ENCODE results near the gene CNTNAP5. TPM values are rescaled to one million over a fixed set of nuclear protein-coding genes. Genes with fewer than 3 reads are reported as not detected.

CNTNAP5 gene
- total RNA-seq, 2 experiments from 2014 or later = not detected

GRCh38 chr2:124913868-124914267 lies 888.8 kb downstream of the CNTNAP5 start:
- no peaks in the 10 kb centered on the region for H3K36me3 Mint-ChIP-seq (ENCODE audit: low read depth)
- peaks cover 3% of the 10 kb centered on the region for H3K9me3 Mint-ChIP-seq
- DNase-seq = no peak
- CTCF ChIA-PET = no interaction called here
- no peak overlapping the region for H3K27ac Mint-ChIP-seq
- no peaks in the 10 kb centered on the region for H3K27me3 Mint-ChIP-seq (ENCODE audit: low read depth)
- no peaks in the 10 kb centered on the region for H3K4me1 Mint-ChIP-seq (ENCODE audit: low read depth)
- no peak overlapping the region for H3K4me3 Mint-ChIP-seq
- intact Hi-C loops (cut with micrococcal nuclease) = no loop called here

DNA sequence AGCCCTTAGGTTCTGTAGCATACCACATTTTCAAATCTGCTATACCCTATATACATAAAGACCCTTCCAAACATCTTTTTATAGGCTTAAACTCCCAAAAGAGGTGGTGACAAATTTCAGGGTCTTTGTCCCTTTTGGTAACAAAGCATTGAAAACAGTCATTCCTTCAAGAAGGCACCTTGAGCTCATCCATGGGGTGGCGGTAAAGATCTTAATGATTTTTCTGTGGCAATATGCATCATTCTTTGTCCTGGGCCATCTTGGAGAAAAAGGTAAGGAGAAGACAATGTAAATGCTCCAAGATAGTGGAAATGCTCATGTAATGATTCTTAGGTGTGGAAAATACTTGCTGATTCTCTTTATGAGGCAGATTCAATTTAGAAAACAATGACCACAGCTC lies 890.5 kb downstream of the CNTNAP5 start:
- Mint-ChIP-seq H3K4me1 (ENCODE audit: low read depth) (no peaks in the 10 kb centered on the region), H3K36me3 (ENCODE audit: low read depth) (no peaks in the 10 kb centered on the region), H3K9me3 (peaks cover 3% of the 10 kb centered on the region), H3K27me3 (ENCODE audit: low read depth) (no peaks in the 10 kb centered on the region), H3K27ac (no peak overlapping the region), H3K4me3 (no peak overlapping the region)
- DNase-seq = no peak
- CTCF ChIA-PET = no interaction called here
- intact Hi-C loops (cut with micrococcal nuclease) = no loop called here

- H3K4me3 Mint-ChIP-seq = no peak overlapping the region
- no peaks in the 10 kb centered on the region for H3K27me3 Mint-ChIP-seq (ENCODE audit: low read depth)
- CTCF ChIA-PET = no interaction called here
- no peak overlapping the region for H3K27ac Mint-ChIP-seq
- peaks cover 3% of the 10 kb centered on the region for H3K9me3 Mint-ChIP-seq
- no peaks in the 10 kb centered on the region for H3K4me1 Mint-ChIP-seq (ENCODE audit: low read depth)
- DNase-seq = no peak
- no peaks in the 10 kb centered on the region for H3K36me3 Mint-ChIP-seq (ENCODE audit: low read depth)
- intact Hi-C loops (cut with micrococcal nuclease) = no loop called here
Measured at GRCh38 chr2:124919296-124919695, 894.2 kb downstream of the CNTNAP5 start.

- Mint-ChIP-seq H3K27ac (no peak overlapping the region), H3K4me3 (no peak overlapping the region), H3K4me1 (ENCODE audit: low read depth) (no peaks in the 10 kb centered on the region), H3K9me3 (peaks cover 2% of the 10 kb centered on the region), H3K27me3 (ENCODE audit: low read depth) (no peaks in the 10 kb centered on the region), H3K36me3 (ENCODE audit: low read depth) (no peaks in the 10 kb centered on the region)
- no peak for DNase-seq
- CTCF ChIA-PET = no interaction called here
- intact Hi-C loops (cut with micrococcal nuclease) = no loop called here
Measured at GRCh38 chr2:124920448-124920847, 895.4 kb downstream of the CNTNAP5 start.

GRCh38 chr2:124921191-124921590 lies 896.1 kb downstream of the CNTNAP5 start:
- no peak for DNase-seq
- H3K4me3 Mint-ChIP-seq = no peak overlapping the region
- no peaks in the 10 kb centered on the region for H3K4me1 Mint-ChIP-seq (ENCODE audit: low read depth)
- no peaks in the 10 kb centered on the region for H3K36me3 Mint-ChIP-seq (ENCODE audit: low read depth)
- CTCF ChIA-PET = no interaction called here
- intact Hi-C loops (cut with micrococcal nuclease) = no loop called here
- peaks cover 5% of the 10 kb centered on the region for H3K9me3 Mint-ChIP-seq
- no peaks in the 10 kb centered on the region for H3K27me3 Mint-ChIP-seq (ENCODE audit: low read depth)
- H3K27ac Mint-ChIP-seq = no peak overlapping the region

DNA sequence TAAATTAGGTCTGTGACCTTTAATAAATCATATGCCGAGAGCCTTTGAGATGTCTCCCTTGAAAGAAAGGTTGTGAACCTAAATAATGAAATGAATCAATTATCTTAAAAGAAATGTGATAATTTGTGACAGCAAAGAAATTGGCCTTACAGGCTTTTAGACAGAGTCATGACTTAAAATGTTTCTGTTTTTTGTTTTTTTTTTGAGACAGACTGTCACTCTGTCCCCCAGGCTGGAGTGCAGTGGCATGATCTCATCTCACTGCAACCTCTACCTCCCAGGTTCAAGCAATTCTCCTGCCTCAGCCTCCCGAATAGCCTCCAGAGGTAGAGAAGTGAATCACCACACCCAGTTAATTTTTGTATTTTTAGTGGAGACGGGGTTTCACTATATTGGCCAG lies 898.0 kb downstream of the CNTNAP5 start:
- CTCF ChIA-PET = no interaction called here
- intact Hi-C loops (cut with micrococcal nuclease) = no loop called here
- Mint-ChIP-seq H3K4me3 (no peak overlapping the region), H3K9me3 (peaks cover 5% of the 10 kb centered on the region), H3K4me1 (ENCODE audit: low read depth) (no peaks in the 10 kb centered on the region), H3K27ac (no peak overlapping the region), H3K27me3 (ENCODE audit: low read depth) (no peaks in the 10 kb centered on the region), H3K36me3 (ENCODE audit: low read depth) (no peaks in the 10 kb centered on the region)
- DNase-seq = no peak

DNA sequence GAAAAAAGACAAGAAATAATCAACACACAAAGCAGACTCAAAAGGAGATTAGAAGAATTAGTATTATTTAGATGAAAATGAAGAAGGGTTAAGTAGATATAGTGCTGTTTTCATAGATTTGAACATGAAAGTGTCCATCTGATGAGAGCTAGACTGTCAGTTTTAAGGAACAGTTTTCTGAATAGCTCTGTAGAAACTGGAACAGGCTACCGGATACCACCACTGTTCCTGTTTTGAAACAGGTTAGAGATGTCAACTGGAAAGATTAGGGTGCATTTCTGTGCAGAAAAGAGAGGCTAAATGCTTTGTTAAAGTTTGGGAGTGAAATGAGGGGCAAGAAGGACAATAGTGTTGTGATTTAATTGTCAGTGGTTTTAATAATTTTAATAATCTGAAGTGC lies 908.8 kb downstream of the CNTNAP5 start:
- Mint-ChIP-seq H3K9me3 (peaks cover 2% of the 10 kb centered on the region), H3K4me1 (ENCODE audit: low read depth) (no peaks in the 10 kb centered on the region), H3K36me3 (ENCODE audit: low read depth) (no peaks in the 10 kb centered on the region), H3K4me3 (no peak overlapping the region), H3K27me3 (ENCODE audit: low read depth) (no peaks in the 10 kb centered on the region), H3K27ac (no peak overlapping the region)
- intact Hi-C loops (cut with micrococcal nuclease) = no loop called here
- no peak for DNase-seq
- CTCF ChIA-PET = no interaction called here

DNA sequence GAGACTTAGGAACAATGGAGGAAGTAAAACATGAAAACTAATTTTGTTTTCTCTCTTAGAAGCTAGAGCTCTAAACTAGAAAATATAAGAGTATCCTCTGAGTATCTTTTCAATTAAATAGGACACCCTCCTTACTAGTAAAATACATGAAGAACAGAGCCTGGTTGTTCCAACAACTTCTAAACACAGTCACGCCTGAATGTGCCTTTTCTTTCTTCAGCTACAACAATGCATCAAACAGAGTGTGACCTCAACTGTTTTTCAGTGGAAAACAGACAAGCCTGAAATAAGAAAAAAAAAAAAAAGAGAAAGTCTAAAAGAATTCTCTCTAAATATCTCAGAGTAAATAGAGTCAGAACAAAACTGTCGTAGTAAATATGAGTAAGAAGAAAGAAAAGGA lies 928.8 kb downstream of the CNTNAP5 start:
- no peaks in the 10 kb centered on the region for H3K36me3 Mint-ChIP-seq (ENCODE audit: low read depth)
- H3K4me3 Mint-ChIP-seq = no peak overlapping the region
- peaks cover 9% of the 10 kb centered on the region for H3K9me3 Mint-ChIP-seq
- no peaks in the 10 kb centered on the region for H3K27me3 Mint-ChIP-seq (ENCODE audit: low read depth)
- H3K27ac Mint-ChIP-seq = no peak overlapping the region
- CTCF ChIA-PET = no interaction called here
- no peaks in the 10 kb centered on the region for H3K4me1 Mint-ChIP-seq (ENCODE audit: low read depth)
- no peak for DNase-seq
- intact Hi-C loops (cut with micrococcal nuclease) = no loop called here

DNA sequence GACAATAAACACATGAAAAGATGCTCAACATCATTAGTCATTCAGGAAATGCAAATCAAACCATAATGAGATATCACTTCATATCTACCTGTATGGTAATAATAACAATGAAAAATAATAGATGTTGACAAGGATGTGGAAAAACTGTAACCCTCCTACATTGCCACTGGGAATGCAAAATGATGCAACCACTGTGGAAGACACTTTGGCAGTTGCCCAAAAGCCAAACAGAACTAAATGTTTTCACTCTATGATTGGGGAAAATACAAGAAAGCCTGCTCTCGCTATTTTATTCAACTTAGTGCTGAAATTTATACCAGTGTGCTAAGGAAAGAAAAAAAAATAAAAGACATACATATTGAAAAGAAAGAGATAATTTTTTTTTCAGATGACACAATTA lies 934.5 kb downstream of the CNTNAP5 start:
- Mint-ChIP-seq H3K27ac (no peak overlapping the region), H3K4me3 (no peak overlapping the region), H3K4me1 (ENCODE audit: low read depth) (no peaks in the 10 kb centered on the region), H3K36me3 (ENCODE audit: low read depth) (no peaks in the 10 kb centered on the region), H3K9me3 (peaks cover 5% of the 10 kb centered on the region), H3K27me3 (ENCODE audit: low read depth) (no peaks in the 10 kb centered on the region)
- no peak for DNase-seq
- intact Hi-C loops (cut with micrococcal nuclease) = no loop called here
- CTCF ChIA-PET = no interaction called here

GRCh38 chr2:124961132-124961531 lies 936.0 kb downstream of the CNTNAP5 start:
- CTCF ChIA-PET = no interaction called here
- no peaks in the 10 kb centered on the region for H3K4me1 Mint-ChIP-seq (ENCODE audit: low read depth)
- H3K36me3 Mint-ChIP-seq (ENCODE audit: low read depth) = no peaks in the 10 kb centered on the region
- H3K9me3 Mint-ChIP-seq = peaks cover 2% of the 10 kb centered on the region
- no peak overlapping the region for H3K4me3 Mint-ChIP-seq
- DNase-seq = no peak
- no peak overlapping the region for H3K27ac Mint-ChIP-seq
- no peaks in the 10 kb centered on the region for H3K27me3 Mint-ChIP-seq (ENCODE audit: low read depth)
- intact Hi-C loops (cut with micrococcal nuclease) = no loop called here
